GOT3 (cell line): ENCODE data around the gene MYOF.
"Not testable (repeated sequence)": the region's sequence is repeated elsewhere in the genome, so short reads cannot be mapped to it uniquely, and the experiment has no call there.

Experiments used
- DNase-seq: peaks from one replicate; lab custom pipeline; 2025; ENCODE audit warnings: mixed read lengths; lab: John Stamatoyannopoulos, UW

Gene MYOF

GRCh38 chr10:93390306-93391090, 91.6 kb downstream of the MYOF start:
- no peak for DNase-seq

DNA sequence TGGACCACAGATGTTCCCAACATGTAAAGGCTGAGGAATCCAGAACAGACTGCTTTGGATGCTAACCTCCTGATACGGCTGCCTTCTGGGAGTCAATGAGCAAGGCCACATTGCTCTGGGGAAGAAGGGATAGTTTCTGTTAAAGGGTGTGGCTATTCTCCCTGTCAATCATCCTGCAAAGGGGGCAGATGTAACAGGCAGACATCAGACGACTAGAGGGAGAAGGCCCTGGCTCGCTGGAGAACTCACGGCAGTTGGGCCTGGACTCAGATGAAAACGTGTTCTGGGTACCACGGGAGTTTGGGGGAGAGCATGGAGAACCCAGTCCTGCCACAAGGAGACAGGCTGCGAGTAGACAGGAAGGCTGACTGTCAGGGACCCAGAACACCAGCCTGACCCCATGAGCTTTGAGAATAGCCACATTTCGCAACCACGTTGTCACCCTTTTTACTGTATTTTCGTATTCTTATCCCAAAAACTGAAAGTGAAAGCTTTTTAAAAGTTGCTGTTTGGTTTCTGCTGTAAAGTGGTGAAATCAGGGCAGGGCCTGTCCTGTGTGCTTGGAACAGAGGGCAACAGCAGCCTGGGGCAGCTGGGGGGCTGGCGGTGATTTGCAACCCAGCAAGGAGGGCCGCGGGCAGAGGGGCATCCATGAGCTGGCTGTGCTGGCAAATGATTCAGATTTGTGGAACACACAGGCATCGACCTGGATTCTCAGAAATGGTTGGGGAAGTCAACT, 95.3 kb downstream of the MYOF start:
- no peak for DNase-seq

DNA sequence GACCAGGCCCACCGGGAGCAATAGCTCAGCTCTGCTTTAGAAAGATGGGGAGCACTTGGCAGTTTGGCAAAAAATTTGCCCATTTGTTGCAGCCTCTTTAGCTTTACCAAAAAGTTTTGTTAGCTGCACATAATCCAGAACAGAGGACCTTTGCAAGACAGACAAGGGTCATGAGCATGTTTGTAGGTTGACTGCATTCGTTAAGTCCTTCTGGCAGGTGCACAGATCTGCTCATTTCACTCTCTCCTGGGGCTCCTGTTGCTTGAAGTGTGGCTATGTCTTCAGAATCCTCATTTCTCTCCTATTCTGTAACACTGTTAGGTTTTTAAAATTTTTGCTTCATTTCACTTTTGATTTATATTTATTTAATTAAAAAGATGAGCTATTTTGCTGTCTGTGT, 96.8 kb downstream of the MYOF start:
- no peak for DNase-seq

- no peak for DNase-seq
Observed at GRCh38 chr10:93384006-93384405, 98.1 kb downstream of the MYOF start.

GRCh38 chr10:93383562-93383981, 98.6 kb downstream of the MYOF start:
- no peak for DNase-seq

DNA sequence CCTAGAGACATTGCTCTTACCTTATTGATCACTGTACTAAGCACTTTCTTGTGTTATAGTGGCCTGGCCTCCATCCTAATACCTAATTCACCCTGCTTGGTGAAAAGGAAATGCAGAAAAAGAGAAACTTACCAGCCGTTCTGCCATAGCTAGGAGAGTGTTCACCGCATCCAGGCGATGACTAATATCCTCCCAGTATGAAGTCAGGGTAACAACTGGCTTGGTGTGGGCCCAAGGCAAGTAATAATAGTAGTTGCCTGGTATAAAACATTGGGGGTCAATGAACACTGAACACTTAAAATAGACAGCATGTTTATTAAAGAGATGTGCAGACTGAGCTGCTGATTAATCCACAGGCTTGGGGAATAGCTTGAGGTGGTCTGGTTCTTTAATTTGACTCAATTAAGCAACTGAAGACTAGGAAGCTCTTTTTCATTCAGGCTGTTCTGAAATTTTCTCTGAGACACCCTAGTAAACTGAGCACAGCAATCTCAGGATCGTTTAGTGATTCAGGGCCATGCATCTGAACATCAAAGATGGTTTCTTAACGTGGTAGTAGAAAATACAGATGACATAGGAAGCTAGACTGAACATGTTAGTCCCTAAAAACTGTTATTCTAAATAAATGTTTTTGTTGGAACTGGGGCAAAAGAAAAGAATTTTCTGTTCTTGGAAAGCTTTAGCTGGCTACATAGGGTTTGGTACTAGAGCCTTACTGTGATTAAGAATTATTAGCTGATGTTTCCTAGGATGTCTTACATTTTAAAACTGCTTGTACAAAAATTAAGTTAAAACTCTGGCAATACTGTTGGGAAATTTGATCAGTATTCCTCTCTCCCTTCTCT, 102.2 kb downstream of the MYOF start:
- no peak for DNase-seq

GRCh38 chr10:93378997-93379730, 103.0 kb downstream of the MYOF start:
- no peak for DNase-seq

- no peak for DNase-seq
Observed at GRCh38 chr10:93378039-93378438, 104.1 kb downstream of the MYOF start.

DNA sequence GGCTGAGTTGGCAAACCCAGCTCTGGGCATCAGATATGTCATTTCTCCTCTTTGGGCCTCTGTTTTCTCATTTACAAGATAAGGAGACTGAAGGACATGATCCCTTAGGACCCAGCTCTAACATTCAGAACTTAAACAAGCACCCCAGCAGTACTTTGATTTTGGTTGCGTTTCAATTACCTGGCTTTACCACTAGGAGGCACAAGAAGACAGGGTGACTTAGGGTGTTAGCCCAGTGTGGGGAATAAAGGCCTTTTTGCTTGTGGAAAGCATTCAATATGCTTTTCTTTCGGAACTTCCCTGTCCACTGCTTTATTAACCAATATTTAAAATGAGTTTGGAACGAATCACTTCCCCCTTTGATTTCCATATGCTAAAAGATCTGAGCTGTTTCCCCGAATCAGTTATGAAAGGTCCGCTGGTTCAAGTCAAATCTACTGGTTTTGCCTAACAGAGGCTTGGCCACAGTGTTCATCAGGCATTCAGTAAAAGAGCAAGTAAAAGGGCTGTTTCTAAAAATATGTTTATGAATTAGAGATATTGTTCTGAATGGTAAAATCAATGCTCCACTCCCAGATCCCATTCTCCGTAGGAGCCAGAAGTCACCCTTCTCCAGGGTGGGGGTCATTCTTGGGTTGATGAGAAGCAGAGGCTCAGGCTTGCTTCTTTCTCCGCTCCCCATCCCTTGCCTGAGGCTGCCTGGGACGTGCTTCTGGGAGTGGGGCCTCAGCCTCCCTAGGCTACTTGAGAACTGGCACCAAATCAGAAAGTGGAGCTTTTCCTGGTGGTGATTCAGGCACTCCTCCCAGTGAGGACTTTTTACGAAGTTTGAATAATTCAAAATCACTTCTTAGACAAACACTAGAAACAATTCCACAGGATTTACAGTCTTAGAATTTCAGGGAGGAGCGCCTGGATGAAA, 105.5 kb downstream of the MYOF start:
- no peak for DNase-seq

DNA sequence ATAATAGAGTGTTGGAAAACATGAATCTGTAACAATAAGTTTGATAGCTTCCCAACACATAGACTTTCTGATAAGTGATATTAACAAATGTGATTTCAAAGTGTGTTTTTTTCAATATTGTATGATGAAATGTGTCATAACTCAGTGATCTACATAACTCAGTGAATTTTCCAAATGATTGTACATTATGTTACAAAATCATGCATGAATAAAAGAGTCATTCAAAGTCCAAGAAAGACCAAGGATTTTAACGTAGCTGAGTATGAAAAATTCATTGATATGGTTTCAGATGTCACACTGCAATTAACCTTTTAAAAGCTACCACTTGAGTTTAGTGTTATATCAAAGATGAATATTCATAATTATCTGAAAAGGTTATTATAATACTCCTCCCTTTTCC, 111.2 kb downstream of the MYOF start:
- no peak for DNase-seq

- no peak for DNase-seq
Observed at GRCh38 chr10:93369588-93370164, 112.5 kb downstream of the MYOF start.

DNA sequence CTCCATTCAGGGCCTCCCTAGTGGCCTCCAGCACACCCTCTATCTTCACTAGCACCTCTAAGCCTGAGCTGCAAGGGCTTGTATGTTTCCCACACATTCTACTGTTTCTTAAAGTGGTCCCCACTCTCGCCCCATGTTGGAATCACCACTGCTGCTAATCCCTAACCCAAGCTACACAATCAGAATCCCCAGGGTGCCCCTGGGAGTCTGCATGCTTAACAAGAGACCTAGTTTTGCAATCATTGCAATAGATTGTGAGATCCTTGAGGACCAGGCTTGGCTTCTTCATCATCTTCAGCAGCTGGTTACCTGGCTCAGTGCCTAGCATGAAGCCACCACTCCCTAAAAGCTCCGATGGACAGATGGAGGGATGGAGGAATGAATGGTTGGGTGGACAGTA, 113.9 kb downstream of the MYOF start:
- DNase-seq, result no peak

- no peak for DNase-seq
Observed at GRCh38 chr10:93367664-93368063, 114.5 kb downstream of the MYOF start.

GRCh38 chr10:93364966-93365365, 117.2 kb downstream of the MYOF start:
- DNase-seq, result no peak

GRCh38 chr10:93363891-93364648, 118.1 kb downstream of the MYOF start:
- no peak for DNase-seq

DNA sequence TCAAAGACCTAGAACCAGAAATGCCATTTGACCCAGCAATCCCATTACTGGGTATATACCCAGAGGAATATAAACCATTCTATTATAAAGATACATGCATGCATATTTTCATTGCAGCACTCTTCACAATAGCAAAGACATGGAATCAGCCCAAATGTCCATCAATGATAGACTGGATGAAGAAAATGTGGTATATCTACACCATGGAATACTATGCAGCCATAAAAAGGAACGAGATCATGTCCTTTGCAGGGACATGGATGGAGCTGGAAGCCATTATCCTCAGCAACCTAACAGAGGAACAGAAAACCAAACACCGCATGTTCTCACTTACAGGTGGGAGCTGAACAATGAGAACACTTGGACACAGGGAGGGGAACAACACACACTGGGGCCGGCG, 123.7 kb downstream of the MYOF start:
- not testable (repeated sequence) for DNase-seq

DNA sequence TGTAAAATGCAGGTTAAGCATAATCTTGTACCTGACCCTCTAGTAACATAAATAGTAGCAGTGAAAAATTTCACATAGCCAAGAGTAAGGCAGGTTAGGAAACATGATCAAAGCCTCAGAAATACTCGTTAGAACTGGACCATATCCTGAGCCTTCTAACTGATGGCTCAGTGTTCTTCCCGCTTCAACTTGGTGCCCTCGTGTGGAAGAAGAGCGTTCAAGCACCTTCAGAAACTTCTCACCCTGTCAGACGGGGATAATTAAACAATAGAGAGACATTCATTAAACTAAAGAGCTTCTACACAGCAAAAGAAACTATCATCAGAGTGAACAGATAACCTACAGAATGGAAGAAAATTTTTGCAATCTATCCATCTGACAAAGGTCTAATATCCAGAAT, 124.5 kb downstream of the MYOF start:
- no peak for DNase-seq

DNA sequence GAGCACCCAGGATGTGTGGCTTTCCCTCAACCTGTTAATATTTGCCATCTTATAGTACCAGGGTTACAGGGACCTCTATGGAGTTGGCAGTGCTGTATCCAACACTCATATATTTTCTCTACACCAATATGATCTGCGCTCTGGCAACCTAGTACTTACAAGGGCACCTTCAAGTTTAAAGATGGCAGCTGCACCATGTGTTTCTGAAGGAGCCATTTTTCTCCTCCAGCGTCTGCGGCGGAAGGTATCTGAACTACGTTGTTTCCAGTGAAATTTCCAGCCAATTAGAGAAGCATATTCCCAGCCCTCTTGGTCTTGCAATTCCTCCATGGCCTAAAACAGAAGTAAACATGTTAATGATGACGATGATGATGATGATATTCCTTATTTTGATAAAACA, 125.6 kb downstream of the MYOF start:
- no peak for DNase-seq

DNA sequence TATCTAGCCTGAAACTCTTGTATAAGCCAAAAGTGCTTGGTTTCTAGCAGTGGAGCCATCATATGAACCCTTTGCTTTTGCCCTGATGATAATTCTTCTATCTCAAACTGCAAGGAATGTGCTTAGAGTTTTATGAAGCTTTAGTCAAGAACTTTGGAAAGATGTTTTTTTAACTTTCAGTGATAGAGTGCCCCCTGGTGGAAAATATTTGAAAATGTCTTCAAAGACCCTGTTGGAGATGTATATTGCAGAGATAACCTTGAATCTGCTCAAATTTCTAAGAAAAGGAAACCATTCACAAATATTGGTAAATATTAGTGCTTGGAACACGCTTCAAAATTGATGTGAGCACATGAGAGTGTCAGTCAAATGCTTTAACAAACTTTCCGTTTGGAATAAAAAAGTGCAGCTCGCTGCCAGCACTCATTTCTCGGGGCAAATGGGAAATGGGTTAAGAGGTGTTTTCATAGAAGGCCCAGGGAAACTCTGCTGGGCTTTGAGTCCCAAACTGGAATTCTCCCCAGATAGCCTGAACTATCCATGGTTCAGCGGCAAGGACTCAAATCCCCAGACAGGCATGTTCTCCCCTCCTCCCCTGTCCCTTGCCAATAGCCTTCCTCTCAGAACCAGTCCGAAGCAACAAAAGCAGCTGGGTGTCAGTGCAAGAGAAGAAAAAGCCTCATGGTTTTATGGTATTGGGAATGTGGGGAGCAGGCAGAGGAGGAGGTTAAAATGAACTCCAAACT, 129.3 kb downstream of the MYOF start:
- no peak for DNase-seq
